HL-60/S4 (cell line): ENCODE measurements around the gene CPXM1.
"Not testable (repeated sequence)": the region's sequence is repeated elsewhere in the genome, so short reads cannot be mapped to it uniquely, and the experiment has no call there.

Experiments
- in situ Hi-C: fragments of 300-500 bp; cut with MboI; formaldehyde crosslinking; loops from 2 replicates; pipeline ENCODE4 v1.14.3; 2022; ENCODE audit warnings: low sequenced_read_pairs

Gene CPXM1

DNA sequence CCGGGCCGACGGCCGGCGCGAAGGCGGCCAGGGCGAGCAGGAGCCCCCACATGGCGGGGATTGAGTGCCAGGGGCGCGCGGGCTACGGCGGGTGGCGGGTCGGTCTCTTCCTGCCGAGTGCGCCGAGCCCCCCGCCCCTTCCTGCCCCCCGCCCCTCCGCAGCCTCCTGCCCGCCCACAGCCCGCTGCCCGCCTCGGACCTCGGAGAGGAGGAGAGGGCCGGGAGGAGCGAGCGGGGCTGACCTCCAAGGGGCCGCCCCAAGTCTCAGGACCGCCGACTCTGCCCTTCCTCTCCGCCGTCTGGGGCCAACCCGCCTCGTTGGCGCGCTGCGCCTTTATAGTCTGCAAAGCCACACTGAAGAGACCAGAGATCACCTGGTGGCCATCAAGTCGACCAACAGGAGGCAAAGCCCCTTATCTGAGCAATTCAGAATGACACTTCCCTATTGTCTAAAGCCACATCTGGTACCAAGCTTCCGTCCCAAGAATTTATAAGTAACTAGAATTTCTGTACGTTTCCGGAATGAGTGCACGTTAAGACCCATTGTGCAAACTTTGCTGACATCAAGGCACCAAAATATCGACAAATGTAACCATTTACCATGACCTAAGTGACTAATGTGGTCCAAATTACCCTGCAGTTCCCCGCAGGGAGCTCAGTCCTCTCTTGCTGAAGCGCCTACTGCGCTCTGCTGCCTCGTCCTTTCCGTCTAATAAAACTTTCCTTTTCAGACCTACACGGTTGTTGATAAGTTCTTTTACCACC, at the start of gene CPXM1:
Gene CPXM1 (minus strand): TSS at position 107 of the 765 bp plus-strand sequence. CDS start 55 bp downstream, at position 52.
- in situ Hi-C loops = no loop called here

- in situ Hi-C loops = no loop called here
Observed at GRCh38 chr20:2849529-2849928, 49.1 kb upstream of the CPXM1 start.

GRCh38 chr20:2847802-2848201, 47.4 kb upstream of the CPXM1 start:
- in situ Hi-C loops = no loop called here

GRCh38 chr20:2846698-2847097, 46.3 kb upstream of the CPXM1 start:
- in situ Hi-C loops = no loop called here

DNA sequence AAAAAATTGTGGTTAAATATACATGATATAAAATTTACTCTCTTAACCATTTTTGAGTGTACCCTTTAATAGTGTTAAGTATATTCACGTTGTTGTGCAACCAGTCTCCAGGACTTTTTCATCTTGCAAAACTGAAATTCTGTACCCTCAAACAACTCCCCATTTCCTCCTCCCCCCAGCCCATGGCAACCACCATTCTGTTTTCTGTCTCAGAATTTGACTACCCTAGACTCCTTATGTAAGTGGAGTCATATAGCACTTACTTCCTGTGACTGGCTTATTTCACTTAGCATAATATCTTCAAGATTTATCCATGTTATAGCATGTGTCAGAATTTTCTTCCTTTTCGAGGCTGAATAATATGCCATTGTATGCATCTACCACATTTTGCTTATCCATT, 45.2 kb upstream of the CPXM1 start:
- in situ Hi-C loops = no loop called here

DNA sequence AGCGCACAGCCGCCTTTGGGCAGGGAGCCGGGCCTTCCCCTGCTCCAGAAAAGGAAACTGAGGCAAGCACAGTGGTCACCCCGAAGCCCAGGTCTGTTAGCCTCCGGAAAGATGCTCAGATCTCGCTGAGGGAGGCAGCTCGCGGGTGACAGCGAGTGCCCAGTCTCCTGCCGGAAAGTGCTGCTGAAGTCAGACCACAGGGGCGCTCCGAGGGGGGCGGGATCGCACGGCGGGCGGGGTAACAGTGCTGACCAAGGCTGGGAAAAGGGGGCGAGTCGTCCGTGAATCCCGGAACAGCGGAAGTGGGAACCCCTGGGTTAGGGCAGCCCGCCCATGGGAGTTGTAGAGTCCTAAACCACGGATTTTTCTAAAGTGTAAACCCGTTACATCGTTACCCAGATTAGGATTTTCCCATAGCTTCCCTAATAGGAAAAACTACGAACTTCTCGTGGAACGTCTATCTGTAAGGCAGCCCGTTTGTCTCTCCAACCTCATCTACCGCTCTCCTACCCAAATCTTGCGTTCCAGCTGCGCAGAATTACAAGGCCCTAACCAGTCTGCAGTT, 40.6 kb upstream of the CPXM1 start:
- in situ Hi-C loops = no loop called here

DNA sequence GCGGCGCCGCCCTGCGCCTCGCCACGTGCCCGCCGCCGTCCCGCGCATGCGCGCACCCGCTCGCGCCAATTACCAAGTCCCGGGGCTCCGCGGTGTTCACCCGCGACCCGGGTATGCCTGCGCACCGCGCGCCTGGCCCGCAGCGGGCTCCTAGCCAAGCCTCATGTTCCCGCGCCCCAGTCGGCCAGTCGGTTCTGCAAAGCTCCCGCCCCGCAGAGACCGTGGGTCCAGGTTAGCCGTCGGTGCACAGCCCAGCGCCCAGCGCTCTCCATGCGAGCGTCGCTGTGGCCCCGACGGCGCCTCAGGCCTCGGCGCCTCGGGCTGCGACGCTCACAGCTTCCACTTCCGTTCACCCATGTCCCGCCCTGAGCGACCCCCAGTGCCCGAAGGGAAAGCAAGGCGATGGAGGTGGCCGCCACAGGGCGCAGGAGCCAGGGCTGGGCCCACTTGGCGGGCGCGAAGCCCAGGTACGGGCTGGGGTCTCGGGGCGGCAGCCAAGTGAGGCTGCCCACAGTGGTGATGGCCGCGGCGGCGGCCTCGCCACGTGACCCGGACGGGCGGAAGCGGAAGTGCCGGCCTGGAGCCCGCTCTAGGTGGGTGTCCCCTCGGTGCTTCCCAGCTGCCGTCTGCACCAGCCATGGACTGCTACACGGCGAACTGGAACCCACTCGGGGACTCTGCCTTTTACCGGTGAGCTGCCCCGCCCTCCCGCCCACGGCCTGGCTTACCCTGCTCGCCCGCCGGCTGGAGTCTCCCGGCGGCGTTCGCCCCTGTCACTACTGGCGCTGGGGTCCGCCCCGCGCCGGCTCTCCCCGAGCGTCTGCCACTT, 39.9 kb upstream of the CPXM1 start, which contains the start of the genes PCED1A and VPS16:
Gene PCED1A (minus strand): TSS at position 518 of the 829 bp plus-strand sequence. CDS start 743 bp downstream, outside the sequence.
Gene VPS16 (plus strand): TSS at position 608 of the 829 bp plus-strand sequence. CDS start 30 bp downstream, at position 638.
- in situ Hi-C loops = no loop called here

DNA sequence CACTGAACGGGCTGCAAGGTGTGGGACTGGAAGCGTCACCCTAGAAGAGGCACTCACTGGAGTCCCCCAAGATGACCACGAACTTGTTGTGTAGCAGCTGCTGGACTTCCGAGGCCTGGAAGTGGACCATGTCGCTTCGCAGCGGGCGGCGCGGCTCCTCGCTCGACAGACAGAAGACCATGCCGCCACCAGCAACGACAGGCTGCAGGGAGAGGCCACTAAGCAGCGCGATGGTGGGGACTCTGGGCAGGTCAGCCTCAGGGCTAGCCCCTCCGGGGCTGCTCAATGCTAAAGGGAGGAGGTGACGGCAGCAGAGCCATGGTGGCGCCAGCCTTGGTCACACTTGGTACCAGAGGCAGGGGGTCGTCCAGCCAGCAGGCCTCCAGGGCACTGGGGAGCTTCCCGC, 39.3 kb upstream of the CPXM1 start:
- in situ Hi-C loops = no loop called here

GRCh38 chr20:2838847-2839671, 38.6 kb upstream of the CPXM1 start:
- in situ Hi-C loops = no loop called here

- in situ Hi-C loops = no loop called here
Observed at GRCh38 chr20:2838170-2838797, 37.9 kb upstream of the CPXM1 start.

- in situ Hi-C loops = no loop called here
Observed at GRCh38 chr20:2837221-2837960, 37.0 kb upstream of the CPXM1 start.

DNA sequence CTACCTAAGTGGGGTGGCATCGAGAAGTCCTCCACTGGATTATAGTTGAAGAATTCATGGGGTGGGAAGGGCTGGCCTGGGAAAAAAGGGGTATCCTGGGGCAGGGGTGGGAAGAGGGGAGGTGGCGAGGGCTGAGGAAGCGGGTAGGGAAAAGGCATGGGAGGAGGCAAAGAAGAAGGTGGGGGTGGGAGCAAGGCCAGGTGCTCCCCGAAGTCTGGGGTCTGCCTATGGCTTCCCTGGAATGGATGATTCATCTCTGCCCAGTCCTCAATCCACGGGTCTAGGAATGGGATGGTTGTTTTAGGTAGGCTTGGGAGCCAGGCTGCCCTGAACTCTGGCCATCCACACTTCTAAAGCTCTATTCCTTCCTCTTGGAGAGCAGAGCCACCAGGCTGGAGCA, 35.6 kb upstream of the CPXM1 start:
- in situ Hi-C loops = no loop called here

DNA sequence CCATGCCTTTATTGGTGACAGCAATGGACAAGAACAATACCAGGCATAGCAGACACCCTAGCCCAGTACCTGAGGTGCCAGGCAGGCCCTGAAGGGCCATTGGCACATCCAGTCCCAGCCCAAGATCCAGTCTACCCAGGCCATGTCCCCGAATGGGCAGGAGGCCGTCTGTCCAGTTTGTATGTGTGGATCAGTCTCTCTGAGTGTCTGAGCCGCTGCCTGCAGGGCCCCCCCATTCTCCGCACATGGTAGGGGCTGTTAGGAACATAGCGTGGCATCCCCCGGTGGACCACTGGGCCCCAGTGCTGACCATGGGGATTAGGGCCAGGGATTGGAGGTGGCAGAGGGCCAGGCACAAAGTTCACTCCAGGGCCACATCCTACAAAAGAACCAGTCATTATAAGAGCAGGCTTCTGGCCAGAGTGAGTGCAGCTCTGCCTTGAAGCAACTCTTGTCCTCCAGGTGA, 34.9 kb upstream of the CPXM1 start:
- in situ Hi-C loops = no loop called here

DNA sequence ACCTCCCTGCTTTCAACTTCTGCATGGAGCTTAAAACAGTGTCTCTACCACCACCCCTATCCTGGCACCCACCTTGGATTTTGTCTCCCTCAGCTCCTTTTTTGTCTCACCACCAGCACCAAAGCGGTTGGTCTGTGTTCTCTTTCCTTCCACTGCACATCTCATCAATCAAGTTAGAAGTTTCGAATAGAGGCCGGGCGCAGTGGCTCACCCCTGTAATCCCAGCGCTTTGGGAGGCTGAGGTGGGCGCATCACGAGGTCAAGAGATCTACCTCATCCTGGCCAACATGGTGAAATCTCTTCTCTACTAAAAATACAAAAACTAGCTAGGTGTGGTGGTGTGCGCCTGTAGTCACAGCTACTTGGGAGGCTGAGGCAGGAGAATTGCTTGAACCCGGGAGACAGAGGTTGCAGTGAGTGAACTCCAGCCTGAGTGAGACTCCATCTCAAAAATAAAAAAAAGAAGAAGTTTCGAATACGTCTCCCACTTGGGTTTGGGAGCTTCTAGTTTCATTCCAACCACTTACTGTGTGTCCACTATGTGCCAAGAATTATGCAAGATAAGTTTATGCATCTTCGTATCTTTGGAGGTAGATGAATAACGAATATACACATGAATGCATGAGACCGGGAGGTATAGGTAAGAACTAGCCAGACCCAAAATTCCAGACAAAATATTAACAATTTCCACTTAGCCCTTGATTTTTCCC, 34.1 kb upstream of the CPXM1 start:
- in situ Hi-C loops = no loop called here

DNA sequence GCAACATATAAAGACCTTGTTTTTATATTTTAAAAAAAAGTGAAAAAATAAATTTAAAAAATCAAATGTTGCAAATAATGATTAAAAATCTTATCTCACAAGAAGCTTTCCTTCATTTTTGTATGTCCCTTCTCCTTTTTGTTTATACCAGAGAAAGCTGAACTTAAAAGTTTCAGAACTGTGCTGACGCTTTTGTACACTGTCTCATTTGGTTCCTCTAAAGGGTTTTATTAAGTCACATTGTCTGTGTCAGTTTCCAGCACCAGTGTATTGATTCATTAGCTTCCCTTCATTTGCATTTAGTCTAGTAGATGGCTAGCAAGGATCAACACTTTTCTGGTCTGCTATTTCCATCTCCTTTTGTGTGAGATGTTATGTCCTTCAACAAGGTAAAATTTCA, 33.3 kb upstream of the CPXM1 start:
- in situ Hi-C loops = no loop called here

DNA sequence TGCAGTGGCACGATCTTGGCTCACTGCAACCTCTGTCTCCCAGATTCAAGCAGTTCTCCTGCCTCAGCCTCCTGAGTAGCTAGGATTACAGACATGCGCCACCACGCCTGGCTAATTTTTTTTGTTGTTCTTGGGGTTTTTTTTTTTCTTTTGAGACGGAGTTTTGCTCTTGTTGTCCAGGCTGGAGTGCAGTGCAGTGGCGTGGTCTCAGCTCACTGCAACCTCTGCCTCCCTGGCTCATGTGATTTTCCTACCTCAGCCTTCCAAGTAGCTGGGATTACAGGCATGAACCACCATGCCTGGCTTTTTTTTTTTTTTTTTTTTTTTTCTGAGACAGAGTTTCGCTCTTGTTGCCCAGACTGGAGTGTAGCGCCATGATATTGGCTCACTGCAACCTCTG, 30.8 kb upstream of the CPXM1 start:
- in situ Hi-C loops = not testable (repeated sequence)

DNA sequence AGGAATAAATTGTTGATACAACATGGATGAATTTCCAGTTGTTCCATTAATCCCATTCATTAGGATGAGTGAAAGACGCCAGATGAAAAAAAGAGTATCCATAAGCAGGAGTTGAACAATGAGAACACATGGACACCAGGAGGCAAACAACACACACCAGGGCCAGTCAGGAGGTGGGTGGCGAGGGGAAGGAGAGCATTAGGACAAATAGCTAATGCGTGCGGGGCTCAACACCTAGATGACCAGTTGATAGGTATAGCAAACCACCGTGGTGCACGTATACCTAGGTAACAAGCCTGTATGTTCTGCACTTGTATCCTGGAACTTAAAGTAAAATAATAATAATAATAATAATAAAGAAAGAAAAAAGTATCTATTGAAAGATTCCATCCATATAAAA, 28.9 kb upstream of the CPXM1 start:
- in situ Hi-C loops = no loop called here

DNA sequence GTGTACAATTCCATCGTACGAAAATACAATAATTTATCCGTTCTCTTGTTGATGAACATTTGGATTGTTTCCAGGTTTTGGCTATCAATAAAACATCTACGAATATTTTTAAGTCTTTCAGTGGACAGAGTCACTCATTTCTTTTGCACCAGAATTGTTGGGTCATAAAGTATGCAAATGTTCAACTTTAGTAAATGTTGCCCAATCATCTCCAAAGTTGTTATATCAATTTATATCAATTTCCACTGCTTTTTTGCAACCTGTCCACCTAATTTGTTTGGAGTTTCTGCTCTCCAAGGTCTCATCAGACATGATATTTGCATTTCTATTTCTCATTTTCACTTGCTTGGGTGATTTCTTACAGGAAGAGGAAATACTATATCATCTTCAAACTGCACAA, 26.2 kb upstream of the CPXM1 start:
- in situ Hi-C loops = no loop called here

DNA sequence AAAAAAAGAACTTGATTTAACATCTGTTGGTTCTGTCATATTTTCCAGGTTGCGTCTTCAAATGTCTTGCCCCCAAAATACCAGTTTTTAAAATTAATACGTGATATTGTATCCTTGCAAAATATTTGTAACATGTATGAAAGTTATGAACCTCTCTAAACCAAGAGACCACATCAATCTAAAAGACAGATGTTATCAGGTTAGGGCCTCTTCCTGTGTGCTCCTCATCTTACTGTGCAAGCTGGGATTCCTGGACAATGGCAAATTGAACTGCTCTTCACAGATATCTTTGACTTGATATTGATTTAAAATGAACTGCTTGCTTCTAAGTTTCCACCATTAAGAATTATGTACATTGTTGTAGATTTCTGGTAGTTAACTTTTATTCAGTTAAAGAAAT, 25.3 kb upstream of the CPXM1 start:
- in situ Hi-C loops = no loop called here
